Stomach (tissue), 4 donors: ENCODE data around the gene CCDC93.

Source experiments
- CTCF ChIP-seq, 7 experiments: fragments of 450-650 bp in 4 of 7; fragments of 200-600 bp in 3 of 7; sonication (generic) in 3 of 7; IDR thresholded peaks; one replicate each; pipeline ENCODE4 v1.5.1; 2016 to 2019; ENCODE audit warnings: antibody characterized with exemption in 7 of 7, control low read depth in 2 of 7, mild to moderate bottlenecking in 1 of 7
- EP300 ChIP-seq: sonication (generic); formaldehyde crosslinking; IDR thresholded peaks from one replicate; pipeline ENCODE4 v1.6.1; 2017; ENCODE audit warnings: antibody characterized with exemption

GRCh38 chr2:117948615-117949014 is 65.3 kb downstream of the CCDC93 start:
- TF ChIP-seq CTCF (IDR thresholded peaks at IDR 0.05) (no peak), EP300 (no peak)
